Measurements from ENCODE around the gene FAM83F. TPM values are rescaled to one million over a fixed set of nuclear protein-coding genes. Genes with fewer than 3 reads are reported as not detected.

Gene FAM83F
- polyA plus RNA-seq, 1 donor (not counting 4 experiments of a cell fraction or from before 2014, with no cell fraction given), result 22.8 TPM

GRCh38 chr22:39996732-39997131, 2.0 kb downstream of the FAM83F start:
- H3K79me2 ChIP-seq (ENCODE audit: control insufficient read depth, insufficient read depth, low read length), result peaks cover 59% of the 10 kb centered on the region
- no peak overlapping the region for H2AFZ ChIP-seq (ENCODE audit: control insufficient read depth, low read length)
- no peak for DNase-seq (ENCODE audit: low read depth, low spot score)
- peaks cover 66% of the 10 kb centered on the region for H3K4me1 ChIP-seq (ENCODE audit: control insufficient read depth, extremely low read depth, insufficient read depth, low read length)
- peaks cover 3 to 30% of the 10 kb centered on the region in 2 experiments for H3K36me3 ChIP-seq (ENCODE audit: control insufficient read depth in 2 of 2, extremely low read depth in 1 of 2, insufficient read depth in 2 of 2, low read length in 2 of 2)
- no peaks in the 10 kb centered on the region for H3K27me3 ChIP-seq (ENCODE audit: control insufficient read depth, extremely low read depth, insufficient read depth, low read length)
- dilution Hi-C loops (cut with MboI; ENCODE audit: extremely low pct_ligation_motif_present, low sequenced_read_pairs), result no loop called here
- peaks cover 14% of the 10 kb centered on the region for H4K20me1 ChIP-seq (ENCODE audit: control insufficient read depth, extremely low read depth, insufficient read depth, low read length)
- no peaks in the 10 kb centered on the region for H3K9me3 ChIP-seq (ENCODE audit: control insufficient read depth, low read depth, low read length)
- H3K9ac ChIP-seq (ENCODE audit: control insufficient read depth, extremely low read depth, insufficient read depth, low read length), result peak overlapping the region; percentile 92
- TF ChIP-seq EZH2 (IDR thresholded peaks at IDR 0.05; ENCODE audit: low read length), result no peak
- TF ChIP-seq CTCF (optimal IDR thresholded peaks at IDR 0.05 in 1 of 3, IDR thresholded peaks at IDR 0.05 in 1 of 3, conservative IDR thresholded peaks at IDR 0.05 in 1 of 3; ENCODE audit: extremely low read depth in 1 of 3, insufficient read depth in 2 of 3, low read length in 3 of 3), result no peak
- H3K4me2 ChIP-seq (ENCODE audit: control insufficient read depth, extremely low read depth, insufficient read depth, low read depth, low read length), result peak overlapping the region; percentile 98
- peak; percentile 53 for FAIRE-seq
- peaks cover 13% of the 10 kb centered on the region for H3K9me1 ChIP-seq (ENCODE audit: control insufficient read depth, extremely low read depth, insufficient read depth, low read length)
- peak overlapping the region; percentile 85 for H3K27ac ChIP-seq (ENCODE audit: control insufficient read depth, insufficient read depth, low read length)
- peak overlapping the region; percentile 68 to 90 (median 80) for H3K4me3 ChIP-seq (ENCODE audit: control insufficient read depth in 2 of 3, extremely low read depth in 1 of 3, insufficient read depth in 2 of 3, low read depth in 1 of 3, low read length in 3 of 3)

DNA sequence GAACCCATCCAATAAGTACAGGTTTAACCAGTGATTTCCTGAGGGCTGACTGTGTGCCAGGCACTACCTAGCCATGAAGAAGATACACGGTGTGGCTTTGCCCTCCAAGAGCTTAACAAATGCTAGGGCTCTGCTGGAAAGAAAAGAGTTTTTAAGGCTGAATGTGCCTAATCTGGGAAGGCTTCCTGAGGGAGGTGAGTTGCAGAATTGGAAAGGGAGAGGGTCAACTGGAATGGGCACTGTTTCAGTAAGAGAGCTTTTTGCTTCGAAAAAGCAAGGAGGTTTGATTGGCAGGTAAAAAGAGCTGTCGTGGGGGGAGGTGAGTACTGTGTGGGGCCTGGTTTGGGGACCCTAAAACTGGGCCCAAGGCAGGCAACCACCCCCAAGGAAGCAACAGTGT, 2.7 kb downstream of the FAM83F start:
- Histone ChIP-seq H4K20me1 (ENCODE audit: control insufficient read depth, extremely low read depth, insufficient read depth, low read length) (peaks cover 14% of the 10 kb centered on the region), H3K9me3 (ENCODE audit: control insufficient read depth, low read depth, low read length) (no peaks in the 10 kb centered on the region), H3K27me3 (ENCODE audit: control insufficient read depth, extremely low read depth, insufficient read depth, low read length) (no peaks in the 10 kb centered on the region), H3K27ac (ENCODE audit: control insufficient read depth, insufficient read depth, low read length) (peak overlapping the region; percentile 69), H2AFZ (ENCODE audit: control insufficient read depth, low read length) (no peak overlapping the region), H3K4me1 (ENCODE audit: control insufficient read depth, extremely low read depth, insufficient read depth, low read length) (peaks cover 73% of the 10 kb centered on the region), H3K9me1 (ENCODE audit: control insufficient read depth, extremely low read depth, insufficient read depth, low read length) (peaks cover 13% of the 10 kb centered on the region), H3K9ac (ENCODE audit: control insufficient read depth, extremely low read depth, insufficient read depth, low read length) (peak overlapping the region; percentile 92), H3K36me3 (ENCODE audit: control insufficient read depth in 2 of 2, extremely low read depth in 1 of 2, insufficient read depth in 2 of 2, low read length in 2 of 2) (peaks cover 3 to 30% of the 10 kb centered on the region in 2 experiments), H3K4me2 (ENCODE audit: control insufficient read depth, extremely low read depth, insufficient read depth, low read depth, low read length) (peak overlapping the region; percentile 98), H3K79me2 (ENCODE audit: control insufficient read depth, insufficient read depth, low read length) (peaks cover 66% of the 10 kb centered on the region), H3K4me3 (ENCODE audit: control insufficient read depth in 2 of 3, extremely low read depth in 1 of 3, insufficient read depth in 2 of 3, low read depth in 1 of 3, low read length in 3 of 3) (peak overlapping the region in 2 of 3 experiments; percentile 80 to 90)
- TF ChIP-seq EZH2 (IDR thresholded peaks at IDR 0.05; ENCODE audit: low read length) (no peak), CTCF (optimal IDR thresholded peaks at IDR 0.05 in 1 of 3, IDR thresholded peaks at IDR 0.05 in 1 of 3, conservative IDR thresholded peaks at IDR 0.05 in 1 of 3; ENCODE audit: extremely low read depth in 1 of 3, insufficient read depth in 2 of 3, low read length in 3 of 3) (no peak)
- dilution Hi-C loops (cut with MboI; ENCODE audit: extremely low pct_ligation_motif_present, low sequenced_read_pairs), result no loop called here
- FAIRE-seq, result no peak
- no peak for DNase-seq (ENCODE audit: low read depth, low spot score)
